ENCODE measurements around the gene STAU1. TPM values are rescaled to one million over a fixed set of nuclear protein-coding genes. Genes with fewer than 3 reads are reported as not detected.

The STAU1 gene, protein sequence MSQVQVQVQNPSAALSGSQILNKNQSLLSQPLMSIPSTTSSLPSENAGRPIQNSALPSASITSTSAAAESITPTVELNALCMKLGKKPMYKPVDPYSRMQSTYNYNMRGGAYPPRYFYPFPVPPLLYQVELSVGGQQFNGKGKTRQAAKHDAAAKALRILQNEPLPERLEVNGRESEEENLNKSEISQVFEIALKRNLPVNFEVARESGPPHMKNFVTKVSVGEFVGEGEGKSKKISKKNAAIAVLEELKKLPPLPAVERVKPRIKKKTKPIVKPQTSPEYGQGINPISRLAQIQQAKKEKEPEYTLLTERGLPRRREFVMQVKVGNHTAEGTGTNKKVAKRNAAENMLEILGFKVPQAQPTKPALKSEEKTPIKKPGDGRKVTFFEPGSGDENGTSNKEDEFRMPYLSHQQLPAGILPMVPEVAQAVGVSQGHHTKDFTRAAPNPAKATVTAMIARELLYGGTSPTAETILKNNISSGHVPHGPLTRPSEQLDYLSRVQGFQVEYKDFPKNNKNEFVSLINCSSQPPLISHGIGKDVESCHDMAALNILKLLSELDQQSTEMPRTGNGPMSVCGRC
- total RNA-seq (2013; cell fraction: nucleolus; rRNA removed) = 26.2 and 28.5 TPM in 2 replicates
- total RNA-seq (2014; rRNA removed) (28.2 and 29.0 TPM in 2 replicates), total RNA-seq (2014; rRNA removed; fragmentation: Illumina TruSeq; extraction: Trizol) (36.6 and 36.8 TPM in 2 replicates), total RNA-seq (2021) (60.9 and 61.4 TPM in 2 replicates), polyA plus RNA-seq (2011; rRNA removed) (46.8 and 48.8 TPM in 2 replicates), polyA plus RNA-seq (2014; fragmentation: Illumina TruSeq; extraction: Trizol) (64.3 and 70.9 TPM in 2 replicates), polyA plus RNA-seq (2014; fragmentation: Nextera tagmentation; extraction: Ambion mirVana) (10 to 100 TPM; 13.9 to 20.7 TPM), polyA plus RNA-seq (2014; rRNA removed) (40.2 and 42.5 TPM in 2 replicates), polyA plus RNA-seq (2016; fragmentation: Nextera tagmentation; extraction: Ambion mirVana) (10 to 100 TPM; 62.5 to 66.2 TPM), polyA minus RNA-seq (2011; rRNA and poly(A)+ RNA removed) (36.2 and 41.6 TPM in 2 replicates), Bru-seq, nascent RNA (percentile 88 among the genes with signal in this experiment), BruChase-seq, experiment 1, labeled RNA remaining after a 6-hour chase (percentile 92 among the genes with signal in this experiment), BruChase-seq, experiment 2, labeled RNA remaining after a 2-hour chase (percentile 90 among the genes with signal in this experiment)
- polyA plus RNA-seq (2011; ENCODE audit: low read depth) = 22.3 TPM
- 33.9 and 42.6 TPM in 2 replicates for polyA plus RNA-seq (2011; cell fraction: cytosol; rRNA removed)
- polyA plus RNA-seq (2011; cell fraction: nucleus; rRNA removed) = 26.3 and 33.1 TPM in 2 replicates
- 36.2 and 43.7 TPM in 2 replicates for polyA plus RNA-seq (2012)
- 26.5 and 29.3 TPM in 2 replicates for polyA minus RNA-seq (2011; cell fraction: cytosol; rRNA and poly(A)+ RNA removed)
- polyA minus RNA-seq (2011; cell fraction: nucleus; rRNA and poly(A)+ RNA removed) = 9.4 and 22.3 TPM in 2 replicates
- long read RNA-seq, experiment 1, transcript STAU1-203 (13 exons, 3,211 nt) = major isoform, 14 of 38 reads
- long read RNA-seq, experiment 1, partial matches to known transcripts = 4 of 38 reads
- long read RNA-seq, experiment 1, other reads (novel, unspliced or antisense) = 7 of 38 reads
- long read RNA-seq, experiment 2, partial matches to known transcripts = 66 of 90 reads
- long read RNA-seq, experiment 2, other reads (novel, unspliced or antisense) = 23 of 90 reads

DNA sequence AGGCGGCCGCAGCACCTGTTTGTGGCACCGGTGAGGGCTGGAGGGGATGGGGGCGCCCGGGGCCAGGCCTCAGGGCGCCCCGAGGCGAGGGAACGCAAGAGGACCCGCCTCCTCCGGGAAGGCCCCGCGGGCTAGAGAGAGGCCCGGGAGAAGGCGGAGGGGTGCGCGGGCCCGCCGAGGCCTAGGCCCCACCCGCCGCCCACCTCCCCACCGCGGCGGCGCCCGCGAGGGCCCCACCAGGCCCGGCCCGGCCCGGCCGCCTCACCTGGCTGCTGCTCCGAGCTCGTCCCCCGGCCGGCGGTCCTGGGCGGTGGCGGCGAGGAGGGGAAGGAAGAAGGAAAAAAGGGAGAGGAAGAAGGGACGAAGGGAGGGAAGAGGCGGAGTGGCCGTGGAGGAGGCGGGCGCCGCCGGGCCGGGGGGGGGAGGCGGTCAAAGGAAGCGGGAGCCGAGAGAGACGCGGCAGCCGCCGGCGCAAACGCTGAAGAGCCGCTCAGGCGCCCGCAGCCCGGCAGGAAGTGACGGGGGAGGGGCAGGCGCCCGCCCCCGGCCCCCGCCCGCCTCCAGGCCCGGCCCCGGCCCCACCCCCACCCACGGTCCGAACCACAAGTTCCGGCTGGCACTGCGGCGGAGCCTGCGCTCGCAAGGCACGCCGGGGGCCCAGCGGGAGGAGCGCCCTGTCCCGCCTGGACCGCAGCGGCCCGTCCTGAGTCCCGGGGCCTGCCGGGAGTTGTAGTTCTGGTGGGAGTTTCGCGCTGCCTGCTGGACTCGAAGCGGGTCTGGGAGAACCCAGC, at the start of gene STAU1:
TSS of gene STAU1 (minus strand) at position 484 of the 791 bp plus-strand sequence. CDS start 22,133 bp downstream, outside the sequence.
- no peaks in the 10 kb centered on the region for H3K36me3 ChIP-seq (ENCODE audit: control insufficient read depth in 2 of 2, insufficient read depth in 2 of 2, low read length in 1 of 2)
- TF ChIP-seq MXI1 (IDR thresholded peaks at IDR 0.05; ENCODE audit: low read depth, low read length) = peak; percentile 34; the same call in 1 of the 2 replicates
- TF ChIP-seq HDAC6 (IDR thresholded peaks at IDR 0.05; ENCODE audit: unreplicated experiment) = no peak
- TF ChIP-seq BHLHE40 (IDR thresholded peaks at IDR 0.05; ENCODE audit: borderline replicate concordance in 1 of 2, low read depth in 2 of 2, low read length in 1 of 2) = peak in 1 of 2 experiments; percentile 20; a peak in 1 of 4 replicates
- TF ChIP-seq RBBP5 (conservative IDR thresholded peaks at IDR 0.05) = no peak
- no peak for TF ChIP-seq ZZZ3 (IDR thresholded peaks at IDR 0.05; ENCODE audit: control insufficient read depth, insufficient read length, low read depth)
- TF ChIP-seq SREBF2 (IDR thresholded peaks at IDR 0.05; ENCODE audit: low read length) = no peak
- TF ChIP-seq, protein P1, sequence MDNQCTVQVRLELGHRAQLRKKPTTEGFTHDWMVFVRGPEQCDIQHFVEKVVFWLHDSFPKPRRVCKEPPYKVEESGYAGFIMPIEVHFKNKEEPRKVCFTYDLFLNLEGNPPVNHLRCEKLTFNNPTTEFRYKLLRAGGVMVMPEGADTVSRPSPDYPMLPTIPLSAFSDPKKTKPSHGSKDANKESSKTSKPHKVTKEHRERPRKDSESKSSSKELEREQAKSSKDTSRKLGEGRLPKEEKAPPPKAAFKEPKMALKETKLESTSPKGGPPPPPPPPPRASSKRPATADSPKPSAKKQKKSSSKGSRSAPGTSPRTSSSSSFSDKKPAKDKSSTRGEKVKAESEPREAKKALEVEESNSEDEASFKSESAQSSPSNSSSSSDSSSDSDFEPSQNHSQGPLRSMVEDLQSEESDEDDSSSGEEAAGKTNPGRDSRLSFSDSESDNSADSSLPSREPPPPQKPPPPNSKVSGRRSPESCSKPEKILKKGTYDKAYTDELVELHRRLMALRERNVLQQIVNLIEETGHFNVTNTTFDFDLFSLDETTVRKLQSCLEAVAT (IDR thresholded peaks at IDR 0.05) = no peak
- TF ChIP-seq TARDBP (IDR thresholded peaks at IDR 0.05; ENCODE audit: borderline replicate concordance) = peak; percentile 93
- no peak for TF ChIP-seq PAX5 (IDR thresholded peaks at IDR 0.05; ENCODE audit: borderline replicate concordance, low read depth, low read length)
- no peak for TF ChIP-seq SMAD5 (IDR thresholded peaks at IDR 0.05; ENCODE audit: low read depth)
- TF ChIP-seq RCOR1 (conservative IDR thresholded peaks at IDR 0.05; ENCODE audit: low read depth, low read length) = 0 out of 2 replicates have a peak, but pooled peaks have one; percentile 47

More for the DNA sequence above, at the start of gene STAU1:
- peak; percentile 96 for ATAC-seq
- H3K9me3 ChIP-seq (replicated peaks; ENCODE audit: control insufficient read depth, insufficient read depth, low read length) = no peaks in the 10 kb centered on the region; the same call in 2 of the 3 replicates
- H3K4me1 ChIP-seq (ENCODE audit: control insufficient read depth, insufficient read depth, low read length) = 0 out of 2 replicates have a peak, but pooled peaks cover 3% of the 10 kb centered on the region
- in situ Hi-C loops (cut with MboI) (no loop called here), intact Hi-C loops (cut with micrococcal nuclease; ENCODE audit: unreplicated experiment) (no loop called here)
- peak within 1 kb of the TSS; percentile 79 for H3K9ac ChIP-seq (ENCODE audit: control insufficient read depth, insufficient read depth, low read length)
- BruUV-seq (replicated peaks) = no TSS peak
- CTCF ChIA-PET = interaction anchor here (0.6 to 5.7 kb wide), 3 partner anchors 29 to 48 kb away, joined by 3 to 28 read pairs (median 6); partner anchors contain the start of gene DDX27
- POLR2A ChIA-PET = interaction anchor here (0.7 to 14.2 kb wide), 10 partner anchors 8 to 152 kb away, joined by 3 to 214 read pairs (median 4); no protein-coding TSS in a partner anchor
- SMC1A ChIA-PET (ENCODE audit: uncharacterized antibody, unreplicated experiment) = interaction anchor here (1.3 to 13.5 kb wide), 4 partner anchors 9 to 50 kb away, joined by 4 to 271 read pairs (median 11); no protein-coding TSS in a partner anchor
- no peaks in the 10 kb centered on the region for H3K27me3 ChIP-seq (replicated peaks in 1 of 2; ENCODE audit: control insufficient read depth in 2 of 2, insufficient read depth in 2 of 2, low read length in 1 of 2)
- WGBS (ENCODE audit: insufficient coverage, insufficient replicate concordance, low lambda C conversion rate, missing lambda C conversion rate) = under 1% methylated on average over 32 of the region's 89 CpGs
- RAD21 ChIA-PET (ENCODE audit: unreplicated experiment) = interaction anchor here (1.0 to 10.7 kb wide), 3 partner anchors 8 to 29 kb away, joined by 3 to 197 read pairs (median 5); no protein-coding TSS in a partner anchor
- peak; percentile 71 for DNase-seq (ENCODE audit: low read depth, low spot score)
- H4K20me1 ChIP-seq (ENCODE audit: control insufficient read depth, insufficient read depth) = no peaks in the 10 kb centered on the region; the same call in 1 of the 2 replicates
- peaks cover 50% of the 10 kb centered on the region for H3K79me2 ChIP-seq (ENCODE audit: control insufficient read depth, insufficient read depth, low read length)
- peak within 1 kb of the TSS; percentile 83 for H3K27ac ChIP-seq (ENCODE audit: control insufficient read depth, insufficient read depth)
- peak within 1 kb of the TSS; percentile 86 for H3K4me2 ChIP-seq (ENCODE audit: control insufficient read depth, insufficient read depth)
- peak within 1 kb of the TSS; percentile 81 for H3K4me3 ChIP-seq
- H2AFZ ChIP-seq (ENCODE audit: control insufficient read depth, low read depth, low read length) = peak within 1 kb of the TSS; percentile 90
- peak; percentile 92 for FAIRE-seq
